ENCODE results near the gene MBD6.

GRCh38 chr12:57533108-57533507 lies 10.5 kb downstream of the MBD6 start:
- no peak for TF ChIP-seq CTCF (IDR thresholded peaks at IDR 0.05 in 4 of 5, conservative IDR thresholded peaks at IDR 0.05 in 1 of 5)
- no peak for TF ChIP-seq POLR2A (IDR thresholded peaks at IDR 0.05)
